Suprapubic skin (tissue), 4 donors: ENCODE results near the gene CISD1. TPM values are rescaled to one million over a fixed set of nuclear protein-coding genes. Genes with fewer than 3 reads are reported as not detected.

Source experiments
- DNase-seq, 2 donors: peaks; one replicate each; pipeline ENCODE4 v3.0.0-alpha.2; 2019; ENCODE audit warnings: low spot score in 2 of 2
- H3K27ac ChIP-seq: fragments of 200-600 bp; sonication (generic); one replicate; pipeline ENCODE4 v1.5.1; 2019
- H3K27me3 ChIP-seq: fragments of 200-600 bp; sonication (generic); one replicate; pipeline ENCODE4 v1.5.1; 2019
- H3K36me3 ChIP-seq: fragments of 200-600 bp; sonication (generic); one replicate; pipeline ENCODE4 v1.5.1; 2019
- H3K4me1 ChIP-seq: fragments of 200-600 bp; sonication (generic); one replicate; pipeline ENCODE4 v1.5.1; 2019
- H3K4me3 ChIP-seq: fragments of 200-600 bp; sonication (generic); one replicate; pipeline ENCODE4 v1.5.1; 2019; ENCODE audit warnings: mild to moderate bottlenecking
- H3K9me3 ChIP-seq: fragments of 200-600 bp; sonication (generic); one replicate; pipeline ENCODE4 v1.5.1; 2019
- CTCF ChIP-seq, 2 donors: fragments of 200-600 bp in 1 of 2; fragments of 450-650 bp in 1 of 2; sonication (generic) in 1 of 2; IDR thresholded peaks; one replicate each; pipeline ENCODE4 v1.5.1; 2016 to 2019; ENCODE audit warnings: antibody characterized with exemption in 2 of 2, mild to moderate bottlenecking in 1 of 2, moderate library complexity in 1 of 2
- EP300 ChIP-seq: sonication (generic); formaldehyde crosslinking; IDR thresholded peaks from one replicate; pipeline ENCODE4 v1.6.1; 2017; ENCODE audit warnings: antibody characterized with exemption
- POLR2A ChIP-seq, 2 donors: fragments of 450-650 bp; IDR thresholded peaks; one replicate each; pipeline ENCODE4 v1.6.1; 2017; ENCODE audit warnings: antibody characterized with exemption in 2 of 2, mild to moderate bottlenecking in 2 of 2, moderate library complexity in 2 of 2
- POLR2AphosphoS5 ChIP-seq, 3 donors: sonication (generic); formaldehyde crosslinking; IDR thresholded peaks; one replicate each; pipeline ENCODE4 v1.6.1; 2017; ENCODE audit warnings: antibody characterized with exemption in 3 of 3
- WGBS: methylation state at CpG from one replicate; pipeline ENCODE4 v1.1.5; 2018; 5-methylcytosine and 5-hydroxymethylcytosine counted together
- total RNA-seq, 4 donors: library from RNA; depleted of rRNA; stranded (reverse); fragments of >200 nt; gene quantifications; one replicate each; pipeline ENCODE4 v1.1.0, GENCODE V29; 2016

CISD1 gene
- total RNA-seq, 4 donors from 2014 or later, result 12.6 to 22.7 (median 18.2) TPM

GRCh38 chr10:58318346-58318745 is 49.4 kb downstream of the CISD1 start:
- H3K36me3 ChIP-seq, result no peaks in the 10 kb centered on the region
- 78% methylated on average over 2 of the region's 2 CpGs for WGBS
- H3K27ac ChIP-seq, result no peak overlapping the region

GRCh38 chr10:58319599-58319998 is 50.6 kb downstream of the CISD1 start:
- no peak overlapping the region for H3K27ac ChIP-seq
- H3K27me3 ChIP-seq, result no peaks in the 10 kb centered on the region
- TF ChIP-seq EP300, result no peak
- H3K9me3 ChIP-seq, result no peaks in the 10 kb centered on the region
- no peaks in the 10 kb centered on the region for H3K36me3 ChIP-seq
- no peak overlapping the region for H3K4me3 ChIP-seq
- H3K4me1 ChIP-seq, result no peaks in the 10 kb centered on the region
- WGBS, result 92% methylated on average over 1 of the region's 1 CpG
- no peak for DNase-seq

More at GRCh38 chr10:58318346-58318745, 49.4 kb downstream of the CISD1 start:
- Histone ChIP-seq H3K27me3 (no peaks in the 10 kb centered on the region), H3K4me3 (no peak overlapping the region), H3K4me1 (no peaks in the 10 kb centered on the region), H3K9me3 (no peaks in the 10 kb centered on the region)
- no peak for TF ChIP-seq EP300
- no peak for TF ChIP-seq POLR2AphosphoS5 (IDR thresholded peaks at IDR 0.05)
- TF ChIP-seq CTCF (IDR thresholded peaks at IDR 0.05), result no peak
- DNase-seq, result no peak

- H3K27me3 ChIP-seq, result no peaks in the 10 kb centered on the region
- H3K27ac ChIP-seq, result no peak overlapping the region
- H3K4me1 ChIP-seq, result no peaks in the 10 kb centered on the region
- WGBS, result 89% methylated on average over 4 of the region's 4 CpGs
- no peak overlapping the region for H3K4me3 ChIP-seq
- no peak for DNase-seq
- TF ChIP-seq CTCF (IDR thresholded peaks at IDR 0.05) (no peak), POLR2A (IDR thresholded peaks at IDR 0.05) (no peak), POLR2AphosphoS5 (IDR thresholded peaks at IDR 0.05) (no peak), EP300 (no peak)
- H3K36me3 ChIP-seq, result no peaks in the 10 kb centered on the region
- H3K9me3 ChIP-seq, result no peaks in the 10 kb centered on the region
These were observed 51.5 kb downstream of the CISD1 start for GRCh38 chr10:58320351-58321049.

- Histone ChIP-seq H3K4me3 (no peak overlapping the region), H3K9me3 (no peaks in the 10 kb centered on the region), H3K27me3 (no peaks in the 10 kb centered on the region), H3K4me1 (peaks cover 4% of the 10 kb centered on the region), H3K27ac (no peak overlapping the region), H3K36me3 (no peaks in the 10 kb centered on the region)
- WGBS, result 54% methylated on average over 3 of the region's 3 CpGs
- TF ChIP-seq EP300, result no peak
- no peak for TF ChIP-seq CTCF (IDR thresholded peaks at IDR 0.05)
- no peak for TF ChIP-seq POLR2A (IDR thresholded peaks at IDR 0.05)
- TF ChIP-seq POLR2AphosphoS5 (IDR thresholded peaks at IDR 0.05), result no peak
- no peak for DNase-seq
These were observed 53.3 kb downstream of the CISD1 start for GRCh38 chr10:58322072-58322834.

- Histone ChIP-seq H3K9me3 (no peaks in the 10 kb centered on the region), H3K4me3 (no peak overlapping the region), H3K36me3 (no peaks in the 10 kb centered on the region), H3K27ac (no peak overlapping the region), H3K27me3 (no peaks in the 10 kb centered on the region), H3K4me1 (peaks cover 4% of the 10 kb centered on the region)
- WGBS, result 54% methylated on average over 1 of the region's 1 CpG
- no peak for TF ChIP-seq EP300
- TF ChIP-seq POLR2A (IDR thresholded peaks at IDR 0.05), result no peak
- no peak for TF ChIP-seq CTCF (IDR thresholded peaks at IDR 0.05)
- TF ChIP-seq POLR2AphosphoS5 (IDR thresholded peaks at IDR 0.05), result no peak
- DNase-seq, result no peak
These were observed 53.9 kb downstream of the CISD1 start for GRCh38 chr10:58322835-58323209.
